Neutrophil (primary cell): ENCODE results near the gene PRKCG.
"Not testable (repeated sequence)": the region's sequence is repeated elsewhere in the genome, so short reads cannot be mapped to it uniquely, and the experiment has no call there.

Experiments used
- H3K27ac ChIP-seq: fragments of 200-600 bp; sonication (generic); 2 replicates; pipeline ENCODE4 v1.5.1; 2016; ENCODE audit warnings: mild to moderate bottlenecking, moderate library complexity
- H3K27me3 ChIP-seq: fragments of 200-600 bp; sonication (generic); 2 replicates; pipeline ENCODE4 v1.6.0; 2016; ENCODE audit warnings: mild to moderate bottlenecking
- H3K36me3 ChIP-seq: fragments of 200-600 bp; sonication (generic); 2 replicates; pipeline ENCODE4 v1.5.1; 2017
- H3K4me1 ChIP-seq, 2 experiments: fragments of 200-600 bp in 1 of 2; sonication (generic) in 1 of 2; 1 replicate in 1 of 2; 2 replicates in 1 of 2; pipeline versions ENCODE4 v1.5.1 to v1.6.1; 2013 to 2016; ENCODE audit warnings: low read depth in 1 of 2, low read length in 1 of 2, mild to moderate bottlenecking in 1 of 2, moderate library complexity in 1 of 2; ENCODE audit not compliant: control insufficient read depth in 1 of 2, insufficient read depth in 1 of 2
- H3K4me3 ChIP-seq, 2 experiments: fragments of 200-600 bp in 1 of 2; sonication (generic) in 1 of 2; 1 replicate in 1 of 2; 2 replicates in 1 of 2; pipeline ENCODE4 v1.5.1; 2013 to 2016; ENCODE audit warnings: low read depth in 1 of 2, low read length in 1 of 2, mild to moderate bottlenecking in 1 of 2, moderate library complexity in 1 of 2
- H3K9me3 ChIP-seq: fragments of 200-600 bp; sonication (generic); 2 replicates; pipeline ENCODE4 v1.5.1; 2016
- CTCF ChIP-seq: fragments of 200-600 bp; sonication (generic); IDR thresholded peaks from 2 replicates; pipeline ENCODE4 v1.5.1; 2016; ENCODE audit warnings: antibody characterized with exemption

Gene PRKCG

GRCh38 chr19:53947624-53948023 is 65.6 kb downstream of the PRKCG start:
- Histone ChIP-seq H3K36me3 (no peaks in the 10 kb centered on the region), H3K4me1 (no peaks in the 10 kb centered on the region), H3K27ac (no peak overlapping the region), H3K4me3 (no peak overlapping the region), H3K27me3 (peaks cover 90% of the 10 kb centered on the region), H3K9me3 (no peaks in the 10 kb centered on the region)
- no peak for TF ChIP-seq CTCF

GRCh38 chr19:53948611-53949010 is 66.6 kb downstream of the PRKCG start:
- H3K36me3 ChIP-seq, H3K4me3 ChIP-seq, H3K27ac ChIP-seq, H3K9me3 ChIP-seq, H3K4me1 ChIP-seq: not testable (repeated sequence)
- peaks cover 86% of the 10 kb centered on the region for H3K27me3 ChIP-seq

- TF ChIP-seq CTCF = no peak
- no peak overlapping the region for H3K4me3 ChIP-seq
- peaks cover 84% of the 10 kb centered on the region for H3K27me3 ChIP-seq
- no peak overlapping the region for H3K27ac ChIP-seq
- no peaks in the 10 kb centered on the region for H3K36me3 ChIP-seq
- no peaks in the 10 kb centered on the region for H3K9me3 ChIP-seq
- H3K4me1 ChIP-seq = no peaks in the 10 kb centered on the region
These were observed 69.4 kb downstream of the PRKCG start for GRCh38 chr19:53951436-53951835.

- Histone ChIP-seq H3K27me3 (peaks cover 84% of the 10 kb centered on the region), H3K4me1 (no peaks in the 10 kb centered on the region), H3K4me3 (no peak overlapping the region), H3K9me3 (no peaks in the 10 kb centered on the region), H3K27ac (no peak overlapping the region), H3K36me3 (no peaks in the 10 kb centered on the region)
- no peak for TF ChIP-seq CTCF
These were observed 70.0 kb downstream of the PRKCG start for GRCh38 chr19:53951947-53952346.

- TF ChIP-seq CTCF = no peak
- peaks cover 86% of the 10 kb centered on the region for H3K27me3 ChIP-seq
- no peaks in the 10 kb centered on the region for H3K36me3 ChIP-seq
- no peaks in the 10 kb centered on the region for H3K9me3 ChIP-seq
- no peaks in the 10 kb centered on the region for H3K4me1 ChIP-seq
- H3K27ac ChIP-seq = no peak overlapping the region
- no peak overlapping the region for H3K4me3 ChIP-seq
These were observed 71.4 kb downstream of the PRKCG start for GRCh38 chr19:53953383-53953782.
